GM19463 (cell line): Measurements from ENCODE around the gene GXYLT1.
A peak's percentile ranks its signal among the peaks of the same experiment; 100 is the strongest.
"Not testable (repeated sequence)": the region's sequence is repeated elsewhere in the genome, so short reads cannot be mapped to it uniquely, and the experiment has no call there.

ENCODE experiments used
- ATAC-seq: cut with Tn5 transposase; IDR thresholded peaks from one replicate; pipeline ENCODE4 v1.9.1; 2021; ENCODE audit warnings: mild to moderate bottlenecking, moderate library complexity; ENCODE audit not compliant: unreplicated experiment

The GXYLT1 gene

DNA sequence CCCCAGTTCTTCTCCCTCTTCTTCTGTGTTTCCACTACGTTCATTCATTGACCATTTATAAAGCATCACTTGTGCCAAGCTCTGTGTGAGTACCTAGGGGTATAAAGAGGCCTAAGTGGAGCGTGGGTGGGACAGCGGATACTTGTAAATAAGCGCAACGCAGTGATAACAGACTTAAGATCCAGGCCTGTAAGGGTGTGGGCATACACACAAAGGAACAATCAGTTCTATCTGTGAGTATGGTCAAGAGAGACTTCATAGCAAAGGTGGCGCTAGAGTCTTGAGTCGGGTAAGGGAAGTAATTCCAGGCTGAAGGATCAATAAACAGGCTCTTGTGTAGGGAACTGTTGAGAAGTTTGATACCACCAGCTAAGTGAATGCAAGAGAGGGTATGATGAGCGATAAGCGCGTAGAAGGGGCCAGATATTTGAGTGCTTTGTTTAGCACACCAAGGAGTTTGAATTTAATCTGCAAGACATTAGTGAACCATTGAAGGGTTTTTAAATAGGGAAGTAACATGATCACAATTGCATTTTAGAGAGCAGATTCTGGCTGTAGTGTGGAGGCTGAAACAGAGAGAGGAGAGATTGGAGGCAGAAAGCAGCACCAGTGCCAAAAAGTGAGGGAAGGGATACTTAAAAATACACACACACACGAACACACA, 1.0 kb upstream of the GXYLT1 start:
- ATAC-seq: no peak

- ATAC-seq: no peak
Measured at GRCh38 chr12:42145197-42145549, 499 bp upstream of the GXYLT1 start.

DNA sequence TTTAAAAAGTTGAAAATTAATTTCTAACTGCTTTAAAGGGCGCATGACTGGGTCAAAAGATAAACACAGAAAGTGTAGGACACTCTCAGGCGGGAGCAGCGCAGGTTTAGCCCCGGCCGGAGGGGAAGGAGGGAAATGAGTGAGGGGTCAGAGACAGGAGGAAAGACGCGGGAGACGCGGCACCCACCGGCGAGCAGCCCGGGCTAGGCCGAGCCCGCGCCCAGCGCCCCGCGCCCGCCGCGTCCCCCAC, 591 bp downstream of the GXYLT1 start:
- no peak for ATAC-seq

GRCh38 chr12:42143452-42144157, 1.1 kb downstream of the GXYLT1 start:
- no peak for ATAC-seq

DNA sequence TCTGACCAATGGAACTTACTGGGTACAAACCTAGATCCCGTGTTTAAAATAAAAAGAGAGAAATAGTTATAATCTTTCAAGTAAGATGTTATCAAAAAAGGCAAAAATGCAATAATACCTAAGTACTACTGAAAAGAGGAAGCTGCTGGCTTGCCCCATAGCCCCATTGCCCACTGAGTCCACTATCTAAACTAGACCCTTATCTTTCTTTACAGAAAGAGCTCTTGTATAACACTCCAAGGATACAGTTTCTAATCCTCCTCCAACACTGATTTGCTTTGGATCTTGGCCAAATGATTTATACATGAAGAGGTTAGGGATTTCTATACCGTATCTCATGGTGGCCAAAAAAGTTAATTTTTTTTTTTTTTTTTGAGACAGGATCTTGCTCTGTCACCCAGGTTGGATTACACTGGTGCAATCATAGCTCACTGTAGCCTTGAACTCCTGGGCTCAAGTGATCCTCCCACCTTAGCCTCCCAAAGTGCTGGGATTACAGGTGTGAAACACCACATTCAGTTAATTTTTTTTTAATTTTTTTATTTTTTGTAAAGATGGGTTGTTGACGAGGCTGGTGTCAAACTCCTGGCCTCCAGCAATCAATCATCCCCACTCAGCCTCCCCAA, 2.6 kb downstream of the GXYLT1 start:
- ATAC-seq: no peak

DNA sequence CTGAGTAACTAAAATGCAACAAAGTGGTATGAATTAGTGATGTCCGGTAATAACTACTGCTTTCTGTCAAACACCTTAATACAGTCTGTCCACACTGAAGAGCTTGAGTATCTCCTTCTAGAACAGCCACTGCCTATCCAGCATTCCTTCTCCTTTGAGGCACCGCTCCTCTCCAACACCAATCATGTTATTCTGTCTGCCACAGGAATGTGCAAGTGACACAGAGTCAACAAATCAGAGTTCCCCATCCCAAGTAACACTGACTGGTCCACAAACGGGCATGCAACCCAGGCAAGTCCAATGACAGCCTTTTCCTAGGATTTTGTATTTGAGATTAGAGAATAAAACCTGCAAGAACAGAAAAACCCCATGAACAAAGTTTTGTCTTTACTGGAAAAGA, 3.8 kb downstream of the GXYLT1 start:
- no peak for ATAC-seq

- no peak for ATAC-seq
Measured at GRCh38 chr12:42135259-42135814, 9.3 kb downstream of the GXYLT1 start.

GRCh38 chr12:42130672-42131402, 13.8 kb downstream of the GXYLT1 start:
- ATAC-seq: no peak

GRCh38 chr12:42129595-42130204, 15.0 kb downstream of the GXYLT1 start:
- ATAC-seq: no peak

- ATAC-seq: no peak
Measured at GRCh38 chr12:42128888-42129287, 15.8 kb downstream of the GXYLT1 start.

DNA sequence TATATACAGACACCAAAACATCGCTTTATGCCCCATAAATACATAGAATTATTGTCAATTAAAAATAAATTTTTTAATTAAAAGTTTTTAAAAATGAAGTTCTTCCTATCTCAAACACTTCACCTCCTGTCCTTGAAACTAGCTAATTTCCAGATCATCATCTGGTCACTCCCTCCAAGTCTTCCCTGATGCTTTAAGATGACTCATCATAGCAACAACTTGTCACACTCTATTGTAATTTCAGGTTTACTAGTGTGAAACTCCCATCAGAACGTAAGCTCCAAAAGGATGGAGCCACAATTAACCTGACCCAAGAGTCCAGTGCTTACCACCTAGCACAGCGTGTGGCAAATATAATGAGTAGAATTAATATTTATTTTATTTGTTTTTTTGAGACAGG, 16.3 kb downstream of the GXYLT1 start:
- ATAC-seq: no peak

GRCh38 chr12:42126963-42127362, 17.7 kb downstream of the GXYLT1 start:
- no peak for ATAC-seq

DNA sequence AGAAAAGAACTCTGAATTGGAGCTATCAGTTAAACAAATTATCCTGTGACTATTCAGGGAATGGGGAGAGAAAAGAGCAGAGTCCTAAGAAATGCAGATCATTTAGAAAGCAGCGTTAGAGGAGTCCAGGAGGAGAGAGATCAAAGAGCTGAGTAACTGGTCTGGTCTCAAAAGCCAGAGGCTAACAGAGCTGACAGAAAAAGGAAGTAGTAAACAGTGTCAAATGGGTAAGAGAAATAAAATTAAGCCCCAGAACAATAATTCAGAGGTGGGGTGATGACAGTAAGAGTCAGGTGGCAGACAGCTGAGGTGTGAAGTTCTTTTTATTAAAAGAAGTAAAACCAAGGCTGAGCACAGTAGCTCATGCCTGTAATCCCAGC, 19.3 kb downstream of the GXYLT1 start:
- ATAC-seq: peak; percentile 34

GRCh38 chr12:42124764-42125387, 19.8 kb downstream of the GXYLT1 start:
- peak; percentile 23 for ATAC-seq

DNA sequence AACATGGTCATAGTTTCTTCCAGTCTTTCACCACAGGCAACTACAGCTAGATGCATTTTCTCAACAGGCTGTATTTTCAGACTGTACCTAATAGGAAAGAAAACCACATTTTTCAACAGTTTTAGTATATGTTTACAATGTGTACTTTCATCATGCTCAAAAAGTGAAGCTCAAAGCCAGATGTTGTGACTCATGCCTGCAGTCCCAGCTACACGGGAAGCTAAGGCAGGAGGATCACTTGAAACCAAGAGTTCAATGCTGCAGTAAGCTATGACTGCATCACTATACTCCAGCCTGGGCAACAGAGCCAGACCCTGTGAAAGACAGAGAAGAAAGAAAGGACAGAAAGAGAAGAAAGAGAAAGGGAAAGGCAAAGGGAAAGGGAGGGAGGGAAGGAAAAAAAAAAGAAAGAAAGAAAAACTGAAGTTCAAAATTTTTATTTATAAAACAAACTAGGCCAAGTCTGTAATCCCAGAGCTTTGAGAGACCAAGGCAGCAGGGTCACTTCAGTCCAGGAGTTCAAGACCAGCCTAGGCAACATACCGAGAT, 25.5 kb downstream of the GXYLT1 start:
- no peak for ATAC-seq

DNA sequence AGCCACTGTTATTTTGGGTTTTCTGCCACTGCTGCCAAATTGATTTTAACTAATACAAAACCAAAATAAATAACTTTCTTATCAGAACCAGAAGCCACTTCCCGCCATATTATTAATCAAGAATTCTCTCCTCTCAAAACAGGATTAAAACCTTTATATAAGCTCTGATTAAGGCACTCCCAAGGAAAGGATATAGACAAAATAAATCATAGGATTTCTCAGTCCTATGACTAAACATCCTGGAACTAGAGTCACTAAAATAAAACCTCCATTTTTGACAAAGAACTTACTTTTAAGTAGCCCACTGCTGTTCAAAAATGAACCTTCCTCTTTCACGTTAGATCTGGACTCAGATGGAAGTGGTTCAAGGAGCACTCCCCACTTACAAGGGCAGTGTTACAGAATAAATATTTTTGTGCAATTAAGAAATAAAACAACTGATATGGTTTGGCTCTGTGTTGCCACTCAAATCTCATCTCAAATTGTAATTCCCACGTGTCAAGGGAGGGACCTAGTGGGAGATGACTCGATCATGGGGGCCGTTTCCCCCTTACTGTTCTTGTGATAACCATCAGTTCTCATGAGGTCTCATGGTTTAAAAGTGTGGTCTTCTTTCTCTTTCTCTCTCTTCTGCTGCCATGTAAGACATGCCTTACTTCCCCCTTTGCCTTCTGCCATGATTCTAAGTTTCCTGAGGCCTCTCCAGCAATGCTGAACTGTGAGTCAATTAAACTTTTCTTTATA, 26.4 kb downstream of the GXYLT1 start:
- ATAC-seq: no peak

GRCh38 chr12:42109031-42109430, 35.6 kb downstream of the GXYLT1 start:
- ATAC-seq: no peak

GRCh38 chr12:42106791-42107190, 37.9 kb downstream of the GXYLT1 start:
- not testable (repeated sequence) for ATAC-seq

- no peak for ATAC-seq
Measured at GRCh38 chr12:42104784-42105183, 39.9 kb downstream of the GXYLT1 start.

DNA sequence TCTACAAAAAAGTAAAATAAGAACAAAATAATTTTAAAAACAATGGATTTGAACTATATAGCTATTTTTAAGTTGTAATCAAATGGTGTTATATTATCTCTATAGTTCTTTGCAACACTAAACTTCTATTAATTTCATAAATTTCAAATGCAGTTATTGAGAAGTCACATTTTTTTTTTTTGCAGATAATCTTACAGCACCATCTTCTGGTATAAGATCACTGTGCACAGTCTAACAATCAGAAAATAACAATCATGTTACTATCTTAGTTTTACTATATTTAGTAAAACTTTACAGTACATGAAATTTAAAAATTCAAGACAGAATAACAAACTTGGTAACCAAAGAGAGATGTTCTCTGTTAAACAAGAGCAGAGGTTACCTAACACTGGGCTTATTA, 40.6 kb downstream of the GXYLT1 start:
- no peak for ATAC-seq
